ENCODE measurements around the gene POLD2. TPM values are rescaled to one million over a fixed set of nuclear protein-coding genes. Genes with fewer than 3 reads are reported as not detected.
"Not testable (repeated sequence)": the region's sequence is repeated elsewhere in the genome, so short reads cannot be mapped to it uniquely, and the experiment has no call there.

POLD2 gene
- total RNA-seq, 1 donor from 2014 or later = 78.0 TPM

DNA sequence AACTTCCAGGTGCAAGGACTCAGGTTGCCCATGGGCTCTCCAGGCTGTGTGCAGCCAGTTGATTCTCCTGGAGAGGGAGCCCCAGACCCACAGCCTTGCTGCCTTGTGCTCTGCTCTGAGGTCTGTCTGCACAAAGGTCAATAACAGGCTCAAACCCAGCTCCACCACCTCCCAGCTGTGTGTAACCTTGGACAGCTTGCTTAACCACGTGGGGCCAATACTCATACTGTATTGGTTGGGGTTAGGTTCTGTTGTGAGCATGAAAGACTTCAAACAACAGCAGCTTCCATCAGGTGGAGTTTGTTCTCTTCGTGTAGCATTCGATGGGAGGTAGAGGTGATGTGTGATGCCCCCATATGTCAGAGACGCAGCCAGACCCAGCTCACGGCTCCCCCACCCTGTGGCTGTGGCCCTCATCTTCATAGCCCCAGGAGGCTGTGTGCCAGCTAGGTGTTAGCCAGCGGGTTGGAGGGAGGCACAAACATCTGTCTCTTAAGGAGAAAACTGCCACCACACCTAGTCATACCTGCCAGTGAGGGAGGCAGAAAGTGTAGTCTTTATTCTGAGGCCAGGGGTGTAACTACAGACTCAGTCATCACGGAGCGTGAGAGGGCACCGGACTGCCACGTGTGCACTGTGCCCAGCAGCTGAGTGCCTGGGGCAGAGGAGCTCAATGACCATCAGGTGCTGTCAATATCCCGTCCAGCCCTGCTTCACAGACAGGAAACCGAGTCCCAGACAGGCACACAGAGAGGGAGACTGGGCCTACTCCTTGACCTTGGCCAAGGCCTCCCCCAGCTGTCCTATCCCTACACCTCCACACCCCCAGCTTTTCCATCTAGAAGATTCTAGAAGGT is 8.1 kb upstream of the POLD2 start:
- peaks cover 65% of the 10 kb centered on the region for H3K4me1 ChIP-seq
- TF ChIP-seq, protein P1, sequence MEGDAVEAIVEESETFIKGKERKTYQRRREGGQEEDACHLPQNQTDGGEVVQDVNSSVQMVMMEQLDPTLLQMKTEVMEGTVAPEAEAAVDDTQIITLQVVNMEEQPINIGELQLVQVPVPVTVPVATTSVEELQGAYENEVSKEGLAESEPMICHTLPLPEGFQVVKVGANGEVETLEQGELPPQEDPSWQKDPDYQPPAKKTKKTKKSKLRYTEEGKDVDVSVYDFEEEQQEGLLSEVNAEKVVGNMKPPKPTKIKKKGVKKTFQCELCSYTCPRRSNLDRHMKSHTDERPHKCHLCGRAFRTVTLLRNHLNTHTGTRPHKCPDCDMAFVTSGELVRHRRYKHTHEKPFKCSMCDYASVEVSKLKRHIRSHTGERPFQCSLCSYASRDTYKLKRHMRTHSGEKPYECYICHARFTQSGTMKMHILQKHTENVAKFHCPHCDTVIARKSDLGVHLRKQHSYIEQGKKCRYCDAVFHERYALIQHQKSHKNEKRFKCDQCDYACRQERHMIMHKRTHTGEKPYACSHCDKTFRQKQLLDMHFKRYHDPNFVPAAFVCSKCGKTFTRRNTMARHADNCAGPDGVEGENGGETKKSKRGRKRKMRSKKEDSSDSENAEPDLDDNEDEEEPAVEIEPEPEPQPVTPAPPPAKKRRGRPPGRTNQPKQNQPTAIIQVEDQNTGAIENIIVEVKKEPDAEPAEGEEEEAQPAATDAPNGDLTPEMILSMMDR (IDR thresholded peaks at IDR 0.05; ENCODE audit: borderline replicate concordance) = peak; percentile 56
- H3K27me3 ChIP-seq (ENCODE audit: low read depth) = no peaks in the 10 kb centered on the region
- intact Hi-C loops (cut with micrococcal nuclease) = no loop called here
- DNase-seq = peak; percentile 20
- H3K27ac ChIP-seq (replicated peaks) = peak overlapping the region; percentile 91
- H3K9me3 ChIP-seq (replicated peaks) = peaks cover 10% of the 10 kb centered on the region
- H3K36me3 ChIP-seq = no peaks in the 10 kb centered on the region
- H3K4me3 ChIP-seq = no peak overlapping the region

DNA sequence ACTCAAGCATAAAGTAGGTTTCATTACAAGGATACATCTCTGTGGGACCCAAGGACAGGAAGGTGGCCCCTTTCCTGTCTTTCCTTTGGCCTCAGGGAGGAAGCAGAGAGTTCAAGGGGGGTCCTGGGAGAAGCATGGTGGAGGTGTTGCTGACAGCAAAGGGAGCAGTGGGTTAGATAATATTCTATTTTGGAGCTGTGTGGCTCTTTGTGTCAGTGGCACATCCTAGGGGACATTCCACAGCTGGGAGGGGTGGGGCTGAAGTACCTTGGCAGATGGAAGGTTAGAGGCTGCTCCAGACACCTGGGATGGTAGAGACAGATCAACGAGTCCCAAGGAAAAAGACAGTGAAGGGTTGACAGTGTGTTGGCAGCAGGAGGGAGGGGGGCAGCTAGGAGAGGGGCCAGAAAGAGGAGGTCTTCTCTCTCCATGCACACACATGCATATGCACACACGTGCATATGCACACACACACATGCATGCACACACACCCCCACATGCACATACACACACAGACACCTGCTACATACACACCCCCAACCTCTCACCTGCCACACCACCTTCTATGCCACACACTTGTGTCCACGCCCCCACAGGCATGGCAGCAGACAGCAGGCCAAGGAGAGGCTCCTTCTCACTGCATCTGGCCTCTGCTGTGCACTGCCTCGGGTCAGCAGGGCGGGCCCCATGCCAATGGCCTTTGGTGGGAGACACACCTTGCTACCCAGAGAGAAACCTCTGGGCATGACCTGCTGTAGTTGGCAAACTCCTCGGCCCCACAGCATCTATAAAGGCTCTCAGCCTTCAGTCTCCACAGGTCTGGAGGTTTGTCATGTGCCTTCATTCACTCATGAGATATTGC is 5.6 kb upstream of the POLD2 start:
- no peak for DNase-seq
- TF ChIP-seq, protein P1 (IDR thresholded peaks at IDR 0.05; ENCODE audit: borderline replicate concordance) = no peak
- Histone ChIP-seq H3K36me3 (no peaks in the 10 kb centered on the region), H3K27me3 (ENCODE audit: low read depth) (no peaks in the 10 kb centered on the region), H3K4me3 (no peak overlapping the region), H3K9me3 (replicated peaks) (peaks cover 10% of the 10 kb centered on the region), H3K27ac (replicated peaks) (peak overlapping the region; percentile 91), H3K4me1 (peaks cover 48% of the 10 kb centered on the region)
- intact Hi-C loops (cut with micrococcal nuclease) = no loop called here

DNA sequence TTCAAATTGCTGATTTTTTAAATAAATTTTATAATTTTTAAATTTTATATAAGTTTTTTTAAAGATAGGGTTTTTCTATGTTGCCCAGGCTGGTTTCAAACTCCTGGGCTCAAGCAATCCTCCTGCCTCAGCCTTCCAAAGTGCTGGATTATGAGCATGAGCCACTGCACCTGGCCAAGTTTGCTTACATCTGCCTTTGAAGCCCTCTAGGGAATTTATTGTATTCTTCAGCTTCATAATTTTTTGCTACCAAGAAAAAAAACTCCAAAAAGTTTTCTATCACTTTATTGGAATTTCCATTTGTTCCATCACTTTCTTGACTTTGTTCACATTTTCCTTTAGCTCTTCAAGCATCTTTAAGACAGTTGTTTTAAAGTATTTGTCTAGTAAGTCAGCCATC is 3.8 kb upstream of the POLD2 start:
- Histone ChIP-seq H3K4me3 (no peak overlapping the region), H3K4me1 (peaks cover 45% of the 10 kb centered on the region), H3K9me3 (replicated peaks) (peaks cover 10% of the 10 kb centered on the region), H3K27ac (replicated peaks) (no peak overlapping the region), H3K27me3 (ENCODE audit: low read depth) (no peaks in the 10 kb centered on the region), H3K36me3 (no peaks in the 10 kb centered on the region)
- TF ChIP-seq, protein P1 (IDR thresholded peaks at IDR 0.05; ENCODE audit: borderline replicate concordance) = no peak
- DNase-seq = no peak
- intact Hi-C loops (cut with micrococcal nuclease) = no loop called here

DNA sequence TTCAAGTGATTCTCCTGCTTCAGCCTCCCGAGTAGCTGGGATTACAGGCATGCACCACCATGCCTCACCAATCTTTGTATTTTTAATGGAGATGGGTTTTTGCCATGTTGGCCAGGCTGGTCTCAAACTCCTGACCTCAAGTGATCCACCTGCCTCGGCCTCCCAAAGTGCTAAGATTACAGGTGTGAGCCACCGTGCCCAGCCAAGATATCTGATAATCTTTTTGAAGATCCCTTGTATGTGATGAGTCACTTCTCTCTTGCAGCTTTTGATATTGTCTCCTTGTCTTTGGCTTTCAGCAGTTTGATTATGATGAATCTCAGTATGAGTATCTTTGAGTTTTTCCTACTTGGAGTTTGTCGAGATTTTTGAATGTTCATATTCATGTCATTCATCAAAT is 3.2 kb upstream of the POLD2 start:
- H3K27ac ChIP-seq (replicated peaks); DNase-seq; H3K27me3 ChIP-seq (ENCODE audit: low read depth); H3K4me3 ChIP-seq; intact Hi-C loops (cut with micrococcal nuclease); H3K36me3 ChIP-seq; H3K9me3 ChIP-seq (replicated peaks): not testable (repeated sequence)
- H3K4me1 ChIP-seq = peaks cover 47% of the 10 kb centered on the region

DNA sequence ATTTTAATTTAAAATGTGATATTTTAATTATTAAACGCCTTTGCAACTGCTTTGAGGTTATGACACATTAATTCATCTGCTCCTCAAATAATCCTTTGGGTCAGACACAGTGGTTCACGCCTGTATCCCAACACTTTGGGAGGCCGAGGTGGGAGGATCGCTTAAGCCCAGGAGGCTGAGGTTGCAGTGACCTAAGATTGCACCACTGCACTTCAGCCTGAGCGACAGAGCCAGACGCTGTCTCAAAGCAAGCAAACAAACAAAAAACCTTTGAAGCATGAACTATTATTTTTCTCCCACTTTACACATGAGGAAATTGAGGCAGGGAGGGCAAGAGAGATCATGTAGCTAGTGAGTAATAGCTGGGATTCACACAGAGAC is 1.5 kb upstream of the POLD2 start:
- Histone ChIP-seq H3K9me3 (replicated peaks) (peaks cover 10% of the 10 kb centered on the region), H3K4me3 (no peak overlapping the region), H3K36me3 (peaks cover 18% of the 10 kb centered on the region), H3K27me3 (ENCODE audit: low read depth) (no peaks in the 10 kb centered on the region), H3K4me1 (peaks cover 56% of the 10 kb centered on the region), H3K27ac (replicated peaks) (no peak overlapping the region)
- DNase-seq = no peak
- TF ChIP-seq, protein P1 (IDR thresholded peaks at IDR 0.05; ENCODE audit: borderline replicate concordance) = no peak
- intact Hi-C loops (cut with micrococcal nuclease) = no loop called here

Data from left ventricle myocardium inferior (tissue), 1 donor.